GM18511 (cell line): ENCODE measurements around the gene SETD2.
"Not testable (repeated sequence)": the region's sequence is repeated elsewhere in the genome, so short reads cannot be mapped to it uniquely, and the experiment has no call there.

Source experiments
- ATAC-seq: cut with Tn5 transposase; IDR thresholded peaks from one replicate; pipeline ENCODE4 v1.9.1; 2021; ENCODE audit warnings: mild to moderate bottlenecking, moderate library complexity; ENCODE audit not compliant: unreplicated experiment

SETD2 gene, protein sequence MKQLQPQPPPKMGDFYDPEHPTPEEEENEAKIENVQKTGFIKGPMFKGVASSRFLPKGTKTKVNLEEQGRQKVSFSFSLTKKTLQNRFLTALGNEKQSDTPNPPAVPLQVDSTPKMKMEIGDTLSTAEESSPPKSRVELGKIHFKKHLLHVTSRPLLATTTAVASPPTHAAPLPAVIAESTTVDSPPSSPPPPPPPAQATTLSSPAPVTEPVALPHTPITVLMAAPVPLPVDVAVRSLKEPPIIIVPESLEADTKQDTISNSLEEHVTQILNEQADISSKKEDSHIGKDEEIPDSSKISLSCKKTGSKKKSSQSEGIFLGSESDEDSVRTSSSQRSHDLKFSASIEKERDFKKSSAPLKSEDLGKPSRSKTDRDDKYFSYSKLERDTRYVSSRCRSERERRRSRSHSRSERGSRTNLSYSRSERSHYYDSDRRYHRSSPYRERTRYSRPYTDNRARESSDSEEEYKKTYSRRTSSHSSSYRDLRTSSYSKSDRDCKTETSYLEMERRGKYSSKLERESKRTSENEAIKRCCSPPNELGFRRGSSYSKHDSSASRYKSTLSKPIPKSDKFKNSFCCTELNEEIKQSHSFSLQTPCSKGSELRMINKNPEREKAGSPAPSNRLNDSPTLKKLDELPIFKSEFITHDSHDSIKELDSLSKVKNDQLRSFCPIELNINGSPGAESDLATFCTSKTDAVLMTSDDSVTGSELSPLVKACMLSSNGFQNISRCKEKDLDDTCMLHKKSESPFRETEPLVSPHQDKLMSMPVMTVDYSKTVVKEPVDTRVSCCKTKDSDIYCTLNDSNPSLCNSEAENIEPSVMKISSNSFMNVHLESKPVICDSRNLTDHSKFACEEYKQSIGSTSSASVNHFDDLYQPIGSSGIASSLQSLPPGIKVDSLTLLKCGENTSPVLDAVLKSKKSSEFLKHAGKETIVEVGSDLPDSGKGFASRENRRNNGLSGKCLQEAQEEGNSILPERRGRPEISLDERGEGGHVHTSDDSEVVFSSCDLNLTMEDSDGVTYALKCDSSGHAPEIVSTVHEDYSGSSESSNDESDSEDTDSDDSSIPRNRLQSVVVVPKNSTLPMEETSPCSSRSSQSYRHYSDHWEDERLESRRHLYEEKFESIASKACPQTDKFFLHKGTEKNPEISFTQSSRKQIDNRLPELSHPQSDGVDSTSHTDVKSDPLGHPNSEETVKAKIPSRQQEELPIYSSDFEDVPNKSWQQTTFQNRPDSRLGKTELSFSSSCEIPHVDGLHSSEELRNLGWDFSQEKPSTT (N-terminal part only)

GRCh38 chr3:47164007-47164881, at the start of gene SETD2:
Gene SETD2 (minus strand): TSS chr3:47164113. CDS start chr3:47163924, 189 bp downstream.
- peak; percentile 78 for ATAC-seq

- no peak for ATAC-seq
Measured at GRCh38 chr3:47210863-47211405, 47.0 kb upstream of the SETD2 start.

GRCh38 chr3:47206022-47206421, 42.1 kb upstream of the SETD2 start:
- not testable (repeated sequence) for ATAC-seq

- ATAC-seq, result no peak
Measured at GRCh38 chr3:47204875-47205274, 41.0 kb upstream of the SETD2 start.

GRCh38 chr3:47202542-47202941, 38.6 kb upstream of the SETD2 start:
- ATAC-seq, result no peak

DNA sequence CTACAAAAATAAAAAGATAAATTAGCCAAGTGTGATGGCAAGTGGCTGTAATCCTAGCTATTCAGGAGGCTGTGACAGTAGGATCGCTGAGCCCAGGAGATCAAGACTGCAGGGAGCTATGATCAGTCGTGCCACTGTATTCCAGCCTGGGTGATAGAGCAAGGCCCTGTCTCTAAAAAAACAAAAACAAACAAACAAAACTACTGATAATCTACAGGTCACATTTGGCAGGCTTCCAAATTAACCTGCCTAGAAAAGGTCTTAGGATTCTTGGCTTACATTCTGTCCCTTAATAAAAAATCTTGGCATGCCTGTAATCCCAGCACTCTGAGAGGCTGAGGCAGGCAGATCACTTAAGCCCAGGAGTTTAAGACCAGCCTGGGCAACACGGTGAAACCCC, 33.4 kb upstream of the SETD2 start:
- ATAC-seq, result no peak

DNA sequence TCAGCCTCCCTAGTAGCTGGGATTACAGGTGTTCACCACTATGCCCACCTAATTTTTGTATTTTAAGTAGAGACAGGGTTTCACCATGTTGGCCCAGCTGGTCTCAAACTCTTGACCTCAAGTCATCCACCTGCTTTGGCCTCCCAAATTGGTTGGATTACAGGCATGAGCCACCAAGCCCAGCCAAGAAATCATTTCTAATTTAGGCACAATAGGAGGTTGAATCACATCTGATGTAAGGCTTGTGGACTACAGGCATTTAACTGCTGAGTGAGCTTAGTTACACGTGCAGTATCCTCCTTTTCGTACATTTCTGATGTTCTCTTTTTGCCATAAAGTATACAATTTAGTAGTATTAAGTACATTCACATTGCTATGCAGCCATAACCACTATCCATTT, 31.1 kb upstream of the SETD2 start:
- ATAC-seq, result no peak

- no peak for ATAC-seq
Measured at GRCh38 chr3:47193871-47194859, 30.3 kb upstream of the SETD2 start.

GRCh38 chr3:47186285-47186684, 22.4 kb upstream of the SETD2 start:
- no peak for ATAC-seq

GRCh38 chr3:47181685-47182084, 17.8 kb upstream of the SETD2 start:
- ATAC-seq, result not testable (repeated sequence)

DNA sequence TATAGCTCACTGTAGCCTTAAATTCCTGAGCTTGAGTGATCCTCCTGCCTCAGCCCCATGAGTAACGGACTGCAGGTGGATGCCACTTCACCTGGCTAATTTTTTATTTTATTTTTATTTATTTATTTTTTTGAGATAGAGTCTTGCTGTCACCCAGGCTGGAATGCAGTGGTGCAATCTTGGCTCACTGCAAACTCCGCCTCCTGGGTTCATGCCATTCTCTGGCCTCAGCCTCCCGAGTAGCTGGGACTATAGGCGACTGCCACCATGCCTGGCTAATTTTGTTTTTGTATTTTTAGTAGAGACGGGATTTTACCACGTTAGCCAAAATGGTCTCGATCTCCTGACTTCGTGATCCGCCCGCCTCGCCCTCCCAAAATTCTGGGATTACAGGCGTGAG, 16.1 kb upstream of the SETD2 start:
- not testable (repeated sequence) for ATAC-seq

DNA sequence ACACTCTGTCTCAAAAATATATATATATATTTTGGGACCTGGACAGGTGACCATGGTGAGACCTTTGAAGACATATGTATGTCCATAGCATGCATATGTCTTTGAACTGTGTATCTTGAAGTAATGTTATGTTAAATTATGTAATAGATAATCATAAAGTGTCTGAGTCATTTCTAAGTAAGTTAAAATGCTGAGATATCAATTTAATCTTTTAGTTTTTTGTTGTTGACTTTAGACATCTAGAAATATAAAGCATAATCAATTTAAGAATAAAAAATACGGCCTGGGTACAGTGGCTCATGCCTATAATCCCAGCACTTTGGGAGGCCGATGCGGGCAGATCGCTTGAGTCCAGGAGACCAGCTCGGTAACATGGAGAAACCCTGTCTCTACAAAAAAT, 12.7 kb upstream of the SETD2 start:
- no peak for ATAC-seq

DNA sequence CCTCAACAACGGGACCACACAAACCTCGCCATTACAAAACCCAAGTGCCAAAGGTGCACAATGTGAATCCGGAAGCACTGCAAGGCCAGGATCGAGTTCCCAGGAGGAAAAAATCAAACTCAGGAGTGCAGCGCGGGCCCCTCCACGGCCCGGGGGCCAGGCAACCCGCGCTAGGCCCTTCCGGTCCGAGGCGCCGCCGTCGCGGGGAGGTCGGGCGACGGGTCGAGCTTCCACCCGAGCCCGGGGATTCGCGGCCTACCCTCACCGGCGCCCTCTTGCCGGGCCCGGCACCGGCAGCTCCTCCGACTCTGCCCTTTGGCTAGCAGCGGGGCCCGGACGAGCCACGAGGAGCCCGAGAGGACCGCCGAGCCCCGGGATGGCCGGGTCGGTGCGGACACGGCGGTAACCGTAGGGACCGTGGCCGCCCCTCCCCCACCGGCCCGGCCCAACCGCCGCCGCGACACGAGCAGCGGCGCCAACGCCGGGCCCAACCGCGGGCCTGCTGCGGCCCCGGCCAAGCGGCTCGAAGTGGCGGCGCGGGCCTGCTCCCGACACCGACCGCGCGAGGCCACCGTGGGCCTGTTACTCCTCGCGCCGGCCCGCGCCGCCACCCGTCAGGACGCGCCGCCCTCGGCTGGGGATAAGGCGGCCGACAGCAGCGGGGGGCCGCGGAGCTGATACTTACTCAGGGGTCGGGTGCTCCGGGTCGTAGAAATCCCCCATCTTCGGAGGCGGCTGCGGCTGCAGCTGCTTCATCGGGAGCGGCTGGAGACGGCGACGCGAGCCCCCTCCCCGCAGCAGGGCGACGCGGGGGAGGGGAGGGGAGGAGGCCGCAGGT, 525 bp downstream of the SETD2 start:
- ATAC-seq, result peak; percentile 25

DNA sequence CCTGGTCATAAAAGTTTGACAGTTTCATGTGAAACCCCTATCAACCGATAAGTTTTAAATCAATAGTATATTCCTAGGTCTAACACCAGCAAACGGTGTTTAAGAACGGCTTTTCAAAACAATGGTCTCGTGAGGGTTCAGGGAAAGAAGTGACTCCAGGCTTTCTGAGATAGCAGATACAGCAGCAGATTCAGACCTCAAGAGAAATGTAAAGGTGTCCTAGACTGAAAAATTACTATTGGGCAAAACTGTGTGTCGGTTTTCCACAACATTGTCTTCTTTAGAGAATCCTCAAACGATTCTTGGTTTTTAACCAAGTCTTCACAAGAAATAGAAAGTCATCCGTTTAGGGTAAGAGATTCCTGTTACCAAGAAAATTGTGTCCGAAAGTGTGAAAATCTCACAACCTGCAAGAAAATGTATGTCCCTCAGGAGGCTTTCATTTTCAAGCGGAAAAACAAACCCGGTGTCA, 1.2 kb downstream of the SETD2 start:
- ATAC-seq, result no peak

DNA sequence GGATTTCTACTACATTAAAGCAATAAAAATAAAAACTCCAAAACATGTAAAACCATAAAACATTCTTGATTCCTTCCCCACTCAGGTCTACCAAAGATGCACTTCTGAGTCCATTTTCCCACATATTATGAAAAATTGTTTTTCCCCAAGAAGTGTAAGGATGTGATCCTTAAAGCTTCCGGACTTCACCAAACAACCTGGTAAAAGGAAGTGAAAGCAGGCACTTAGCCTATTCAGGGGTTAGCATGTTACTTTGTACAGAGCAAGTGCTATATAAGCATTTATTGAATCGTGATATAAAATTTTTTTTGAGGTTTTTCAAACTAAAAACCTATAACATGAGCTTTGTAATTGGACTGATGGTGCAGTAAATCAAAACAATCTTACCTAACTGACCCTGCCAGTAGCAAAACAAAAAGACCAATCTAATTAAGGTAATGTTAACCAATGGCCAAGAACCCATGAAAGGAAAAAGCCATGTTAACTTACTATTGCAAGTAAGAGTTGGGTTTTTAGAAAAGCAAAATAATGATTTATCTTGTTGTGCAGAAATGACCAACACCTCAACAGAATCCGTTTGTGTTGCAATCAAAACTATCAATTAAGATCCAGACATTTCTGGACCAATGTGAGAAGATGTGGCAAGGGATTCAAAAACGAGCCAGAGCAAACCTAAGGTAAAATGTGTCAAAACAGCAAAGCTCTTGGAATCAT, 1.8 kb downstream of the SETD2 start:
- no peak for ATAC-seq

DNA sequence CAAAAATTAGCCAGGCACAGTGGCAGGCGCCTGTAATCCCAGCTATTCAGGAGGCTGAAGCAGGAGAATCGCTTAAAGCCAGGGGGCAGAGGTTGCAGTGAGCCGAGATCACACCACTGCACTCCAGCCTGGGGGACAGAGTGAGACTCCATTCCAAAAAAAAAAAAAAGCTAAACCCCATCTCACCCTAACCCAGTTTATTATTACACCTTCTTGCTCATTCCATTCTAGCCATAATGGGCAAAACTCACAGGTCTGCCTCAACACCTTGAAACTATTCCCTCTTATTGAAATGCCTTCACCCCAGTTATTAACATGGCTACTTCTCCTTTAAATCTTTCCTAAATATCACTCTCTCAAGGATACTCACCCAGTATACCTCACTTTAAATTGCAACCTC, 4.1 kb downstream of the SETD2 start:
- no peak for ATAC-seq

DNA sequence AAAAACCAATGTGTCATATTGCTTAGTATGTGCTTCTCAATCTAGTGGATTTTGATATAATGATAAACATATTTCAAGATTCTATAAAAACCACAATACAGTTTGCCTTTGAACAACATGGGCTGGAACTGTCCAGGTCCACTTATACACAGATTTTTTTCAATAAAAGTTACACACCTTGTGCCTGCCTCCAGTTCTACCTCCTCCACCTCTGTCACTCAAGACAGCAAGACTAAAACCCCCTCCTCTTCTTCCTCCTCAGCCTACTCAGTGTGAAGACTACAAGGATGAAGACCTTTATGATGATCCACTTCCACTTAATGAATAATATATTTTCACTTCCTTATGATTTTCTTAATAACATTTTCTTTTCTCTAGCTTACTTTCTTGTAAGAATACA, 5.7 kb downstream of the SETD2 start:
- ATAC-seq, result no peak
